Kidney (tissue), 14 donors: Measurements from ENCODE around the gene SCAF4. TPM values are rescaled to one million over a fixed set of nuclear protein-coding genes. Genes with fewer than 3 reads are reported as not detected.

Source experiments
- DNase-seq, 5 donors: peaks; one replicate each; pipeline ENCODE4 v3.0.0-alpha.2; 2013 to 2020
- FAIRE-seq: peaks from 2 replicates; lab custom pipeline; 2012; peaks lifted over from hg19 to GRCh38; lab: Jason Lieb, UNC
- H3K27ac ChIP-seq, 2 donors: one replicate each; pipeline ENCODE4 v1.7.0; 2013; ENCODE audit warnings: low read depth in 2 of 2, low read length in 2 of 2, inconsistent platforms in 1 of 2
- H3K27me3 ChIP-seq: one replicate; pipeline ENCODE4 v1.7.1; 2013; ENCODE audit warnings: low read length, inconsistent platforms; ENCODE audit not compliant: control insufficient read depth, insufficient read depth
- H3K36me3 ChIP-seq, 3 donors: one replicate each; pipeline versions ENCODE4 v1.7.0 to v1.7.1; 2013; ENCODE audit warnings: low read length in 3 of 3, control low read depth in 1 of 3, inconsistent platforms in 1 of 3; ENCODE audit not compliant: insufficient read depth in 3 of 3, control insufficient read depth in 2 of 3
- H3K4me1 ChIP-seq, 3 donors: one replicate each; pipeline versions ENCODE4 v1.7.0 to v1.7.1; 2013; ENCODE audit warnings: low read length in 3 of 3, inconsistent platforms in 1 of 3, low read depth in 1 of 3; ENCODE audit not compliant: control insufficient read depth in 2 of 3, insufficient read depth in 2 of 3
- H3K4me3 ChIP-seq, 3 donors: one replicate each; pipeline versions ENCODE4 v1.7.0 to v1.8.1; 2013; ENCODE audit warnings: low read length in 3 of 3, control low read depth in 1 of 3, inconsistent platforms in 1 of 3
- H3K9ac ChIP-seq, 3 donors: one replicate each; pipeline versions ENCODE4 v1.7.0 to v1.7.1; 2013; ENCODE audit warnings: low read length in 3 of 3, control low read depth in 1 of 3, inconsistent platforms in 1 of 3
- H3K9me3 ChIP-seq, 3 donors: one replicate each; pipeline versions ENCODE4 v1.7.0 to v1.7.1; 2013; ENCODE audit warnings: low read length in 3 of 3, control low read depth in 1 of 3, inconsistent platforms in 1 of 3; ENCODE audit not compliant: control insufficient read depth in 2 of 3, insufficient read depth in 1 of 3
- intact Hi-C: fragments of 100-400 bp; cut with DNase I; formaldehyde crosslinking; loops from one replicate; pipeline ENCODE4 v1.11.1; 2022
- polyA plus RNA-seq: library from polyadenylated mRNA; stranded (reverse); fragments of 350-450 nt; fragmentation: Illumina TruSeq; extraction: RNeasy Lipid Tissue Mini Kit (QIAGEN cat#74804); gene quantifications from one replicate; pipeline ENCODE4 v1.2.3, GENCODE V29; 2014; ENCODE audit warnings: low read depth, low replicate concordance; ENCODE audit not compliant: insufficient read depth
- total RNA-seq: library from RNA; stranded (reverse); fragmentation: NEBNext Ultra II Directional; extraction: Animal tissue kit (Norgen Biotek cat#: 25700); gene quantifications from one replicate; pipeline ENCODE4 v1.2.1, GENCODE V29; 2021
- TF ChIP-seq, protein P1 (sequence below): IDR thresholded peaks from 3 replicates; pipeline ENCODE4 v1.5.1; 2012; ENCODE audit warnings: mild to moderate bottlenecking, moderate library complexity, borderline replicate concordance; ENCODE audit not compliant: insufficient read depth; ENCODE audit errors: extremely low read depth
- donor health status: control.
- donor health status: control.
- donor health status: control.
- donor health status: control.
- donor health status: control.
- donor health status: DM: yes; HTN: yes; CAD: no.
- donor health status: Normal renal cell carcinoma (clear cell type).

Gene SCAF4
- total and polyA plus RNA-seq, 2 donors from 2014 or later, result 7.4 to 30.6 TPM

DNA sequence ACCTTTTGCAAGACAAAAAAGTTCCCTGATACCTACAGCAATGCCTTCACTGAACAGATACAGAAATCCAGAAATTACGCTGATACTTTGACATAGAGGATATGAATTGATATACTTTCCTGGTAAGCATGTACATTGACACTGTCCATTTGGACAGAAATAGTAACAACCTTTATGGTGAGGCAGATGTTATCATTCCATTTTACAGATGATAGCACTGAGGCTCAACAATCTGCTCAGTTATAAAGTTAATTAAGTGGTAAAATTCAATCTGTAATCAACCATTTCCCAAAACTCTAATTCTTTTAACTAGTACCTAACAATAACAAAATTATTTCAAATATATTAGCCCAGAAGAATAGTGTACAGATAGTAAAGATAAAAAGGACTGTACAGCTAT lies 20.6 kb downstream of the SCAF4 start:
- no peak for FAIRE-seq
- TF ChIP-seq, protein P1, sequence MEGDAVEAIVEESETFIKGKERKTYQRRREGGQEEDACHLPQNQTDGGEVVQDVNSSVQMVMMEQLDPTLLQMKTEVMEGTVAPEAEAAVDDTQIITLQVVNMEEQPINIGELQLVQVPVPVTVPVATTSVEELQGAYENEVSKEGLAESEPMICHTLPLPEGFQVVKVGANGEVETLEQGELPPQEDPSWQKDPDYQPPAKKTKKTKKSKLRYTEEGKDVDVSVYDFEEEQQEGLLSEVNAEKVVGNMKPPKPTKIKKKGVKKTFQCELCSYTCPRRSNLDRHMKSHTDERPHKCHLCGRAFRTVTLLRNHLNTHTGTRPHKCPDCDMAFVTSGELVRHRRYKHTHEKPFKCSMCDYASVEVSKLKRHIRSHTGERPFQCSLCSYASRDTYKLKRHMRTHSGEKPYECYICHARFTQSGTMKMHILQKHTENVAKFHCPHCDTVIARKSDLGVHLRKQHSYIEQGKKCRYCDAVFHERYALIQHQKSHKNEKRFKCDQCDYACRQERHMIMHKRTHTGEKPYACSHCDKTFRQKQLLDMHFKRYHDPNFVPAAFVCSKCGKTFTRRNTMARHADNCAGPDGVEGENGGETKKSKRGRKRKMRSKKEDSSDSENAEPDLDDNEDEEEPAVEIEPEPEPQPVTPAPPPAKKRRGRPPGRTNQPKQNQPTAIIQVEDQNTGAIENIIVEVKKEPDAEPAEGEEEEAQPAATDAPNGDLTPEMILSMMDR, result no peak
- H3K4me3 ChIP-seq, result no peak overlapping the region
- no peaks in the 10 kb centered on the region for H3K4me1 ChIP-seq
- H3K9me3 ChIP-seq, result no peaks in the 10 kb centered on the region
- no peaks in the 10 kb centered on the region for H3K27me3 ChIP-seq
- intact Hi-C loops, result no loop called here
- no peaks in the 10 kb centered on the region for H3K36me3 ChIP-seq
- DNase-seq, result no peak
- H3K27ac ChIP-seq, result no peak overlapping the region
- no peak overlapping the region for H3K9ac ChIP-seq

DNA sequence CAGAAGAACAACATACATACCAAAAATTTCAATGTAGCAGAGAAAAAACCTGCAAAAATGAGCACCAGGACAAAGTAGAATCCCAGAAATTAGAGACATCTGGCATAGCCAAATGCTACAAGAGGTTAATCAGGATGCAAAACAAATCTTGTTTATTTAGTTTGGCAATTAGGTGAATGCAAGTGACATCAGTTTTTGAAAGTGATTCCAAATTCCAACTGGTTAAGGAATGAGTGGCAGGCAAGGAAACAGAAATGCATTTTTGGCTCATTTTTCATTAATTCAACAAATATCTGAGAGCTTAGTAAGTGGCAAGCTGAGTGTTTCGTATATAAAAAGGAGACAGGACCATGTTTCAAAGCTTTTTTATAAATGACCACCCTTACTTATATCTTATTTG lies 21.3 kb downstream of the SCAF4 start:
- intact Hi-C loops, result no loop called here

DNA sequence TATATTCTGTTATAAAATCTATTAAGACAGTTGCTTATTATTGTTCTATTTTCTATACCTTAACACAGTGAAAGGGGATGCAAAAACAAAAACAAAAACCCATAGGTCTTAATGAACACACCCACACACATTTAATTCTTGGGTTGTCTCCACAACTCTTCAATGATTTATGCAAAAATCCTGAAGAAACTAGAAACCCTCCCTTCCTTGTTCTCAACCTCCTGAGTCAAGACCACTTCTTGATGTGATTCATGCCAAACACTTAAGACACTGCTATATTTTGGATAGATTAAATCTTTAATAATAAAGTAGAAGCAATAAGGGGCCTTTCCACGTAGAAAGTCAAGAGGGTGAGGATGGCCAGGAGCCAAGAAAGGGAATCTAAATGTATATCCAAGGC lies 23.4 kb downstream of the SCAF4 start:
- no peak overlapping the region for H3K4me3 ChIP-seq
- no peaks in the 10 kb centered on the region for H3K9me3 ChIP-seq
- H3K4me1 ChIP-seq, result no peaks in the 10 kb centered on the region
- intact Hi-C loops, result no loop called here
- TF ChIP-seq, protein P1, result no peak
- no peak overlapping the region for H3K9ac ChIP-seq
- no peak for FAIRE-seq
- no peak overlapping the region for H3K27ac ChIP-seq
- no peaks in the 10 kb centered on the region for H3K27me3 ChIP-seq
- DNase-seq, result no peak
- no peaks in the 10 kb centered on the region for H3K36me3 ChIP-seq

More for the DNA sequence above, 21.3 kb downstream of the SCAF4 start:
- DNase-seq, result no peak
- no peaks in the 10 kb centered on the region for H3K36me3 ChIP-seq
- TF ChIP-seq, protein P1, result no peak
- no peak overlapping the region for H3K27ac ChIP-seq
- H3K4me1 ChIP-seq, result no peaks in the 10 kb centered on the region
- H3K27me3 ChIP-seq, result no peaks in the 10 kb centered on the region
- no peak overlapping the region for H3K4me3 ChIP-seq
- H3K9ac ChIP-seq, result no peak overlapping the region
- no peaks in the 10 kb centered on the region for H3K9me3 ChIP-seq
- no peak for FAIRE-seq

DNA sequence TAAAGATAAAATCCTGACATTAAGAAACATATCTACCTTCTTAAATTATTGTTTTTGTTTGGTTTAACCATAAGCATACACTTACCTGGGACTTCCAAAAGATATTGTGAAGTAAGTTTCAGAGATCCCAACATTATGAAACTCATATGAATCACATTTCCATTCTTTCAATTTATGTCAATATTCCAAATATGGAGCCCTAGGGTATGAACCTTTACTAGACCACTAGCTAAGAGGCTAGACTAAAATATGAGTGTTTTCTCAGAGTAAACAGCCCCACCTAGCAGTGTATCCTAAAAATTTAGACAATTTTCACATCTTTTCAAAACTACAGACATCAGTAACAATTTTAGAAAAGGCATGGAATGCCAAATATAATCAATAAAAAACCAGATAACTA lies 24.4 kb downstream of the SCAF4 start:
- H3K4me1 ChIP-seq, result no peaks in the 10 kb centered on the region
- no peak overlapping the region for H3K4me3 ChIP-seq
- no peak overlapping the region for H3K9ac ChIP-seq
- H3K27me3 ChIP-seq, result no peaks in the 10 kb centered on the region
- H3K9me3 ChIP-seq, result no peaks in the 10 kb centered on the region
- intact Hi-C loops, result no loop called here
- TF ChIP-seq, protein P1, result no peak
- H3K36me3 ChIP-seq, result peaks cover 0 to 5% (median 0%) of the 10 kb centered on the region in 3 donors
- FAIRE-seq, result no peak
- H3K27ac ChIP-seq, result no peak overlapping the region
- DNase-seq, result no peak
